ENCODE data around the gene JARID2. TPM values are rescaled to one million over a fixed set of nuclear protein-coding genes. Genes with fewer than 3 reads are reported as not detected.

JARID2 gene
- total RNA-seq, 1 experiment from 2014 or later, result 0.56 TPM

DNA sequence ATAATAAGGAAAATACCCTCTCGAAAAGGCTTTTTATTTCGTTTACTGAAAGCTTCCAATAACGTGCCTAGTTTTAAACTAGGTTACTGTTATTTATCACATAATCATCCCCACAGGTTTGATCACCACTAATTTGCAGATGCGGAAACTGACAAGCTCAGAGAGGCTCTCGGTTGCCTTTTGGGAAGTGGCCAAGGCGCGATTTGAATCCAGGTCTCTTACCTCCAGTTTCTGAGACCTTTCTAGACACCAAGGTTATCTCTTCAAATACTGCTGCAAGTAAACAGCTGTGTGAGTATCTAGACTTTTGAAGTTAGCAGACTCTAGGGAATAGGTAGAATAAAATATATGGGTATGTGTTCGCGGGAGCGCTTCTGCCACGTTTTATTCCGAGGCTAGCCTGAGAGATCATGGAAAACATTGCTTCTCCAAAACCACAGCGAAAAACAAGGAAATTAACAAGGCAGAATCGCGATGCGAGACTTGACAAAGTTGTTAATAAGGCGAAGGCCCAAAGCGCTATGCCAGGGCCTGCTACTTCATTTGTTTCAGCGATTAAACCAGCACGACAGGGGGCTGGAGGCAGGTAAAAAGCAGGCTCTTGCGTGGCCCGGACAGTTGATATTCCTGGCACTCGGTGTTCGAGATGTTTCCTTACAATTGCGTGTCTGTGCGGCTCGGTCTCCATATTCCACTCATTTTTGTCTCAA lies 1.8 kb upstream of the JARID2 start:
- no peaks in the 10 kb centered on the region for H3K36me3 ChIP-seq
- DNase-seq, result no peak

DNA sequence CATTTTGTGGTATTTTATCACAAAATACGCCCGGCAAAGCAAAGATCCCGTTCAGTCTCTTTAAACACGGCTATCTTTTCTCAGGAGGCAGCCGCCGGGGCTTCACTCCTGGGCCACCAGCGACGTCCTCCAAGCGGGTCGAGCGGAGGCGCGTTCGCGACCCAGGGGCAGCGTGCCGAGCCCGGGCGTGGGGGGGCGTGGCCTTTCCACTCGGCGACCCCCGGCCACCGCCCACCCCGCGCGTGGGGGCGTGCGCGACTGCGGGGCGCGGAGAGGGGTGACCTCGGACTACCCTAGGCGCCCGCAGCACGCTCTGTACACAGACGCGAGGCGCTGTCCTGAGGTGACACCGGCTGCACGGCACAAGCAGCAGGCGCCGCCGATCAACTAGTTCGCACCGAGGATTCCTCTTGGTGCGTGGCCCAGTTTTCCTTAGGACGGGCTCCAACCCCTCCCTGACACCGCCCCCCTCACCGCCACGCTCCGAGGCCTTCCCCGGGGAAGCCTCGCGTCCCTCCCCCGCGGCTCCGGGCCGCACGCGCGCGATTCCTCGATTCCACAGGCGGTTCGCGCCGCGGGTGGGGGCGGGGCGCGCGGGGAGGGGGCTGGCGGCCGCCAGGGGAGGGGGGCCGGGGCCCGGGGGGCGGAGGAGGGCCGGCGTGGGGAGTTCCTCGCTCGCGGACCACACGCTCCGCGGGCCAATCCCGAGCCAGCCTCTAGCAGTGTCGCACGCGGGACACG lies 1.1 kb upstream of the JARID2 start:
- H3K9me3 ChIP-seq, result no peaks in the 10 kb centered on the region
- no peaks in the 10 kb centered on the region for H3K27me3 ChIP-seq
- DNase-seq, result peak; percentile 77
- H3K4me3 ChIP-seq, result peak overlapping the region; percentile 95
- no peaks in the 10 kb centered on the region for H3K36me3 ChIP-seq

More for the DNA sequence above, 1.8 kb upstream of the JARID2 start:
- no peaks in the 10 kb centered on the region for H3K27me3 ChIP-seq
- H3K9me3 ChIP-seq, result no peaks in the 10 kb centered on the region
- peak overlapping the region; percentile 95 for H3K4me3 ChIP-seq

DNA sequence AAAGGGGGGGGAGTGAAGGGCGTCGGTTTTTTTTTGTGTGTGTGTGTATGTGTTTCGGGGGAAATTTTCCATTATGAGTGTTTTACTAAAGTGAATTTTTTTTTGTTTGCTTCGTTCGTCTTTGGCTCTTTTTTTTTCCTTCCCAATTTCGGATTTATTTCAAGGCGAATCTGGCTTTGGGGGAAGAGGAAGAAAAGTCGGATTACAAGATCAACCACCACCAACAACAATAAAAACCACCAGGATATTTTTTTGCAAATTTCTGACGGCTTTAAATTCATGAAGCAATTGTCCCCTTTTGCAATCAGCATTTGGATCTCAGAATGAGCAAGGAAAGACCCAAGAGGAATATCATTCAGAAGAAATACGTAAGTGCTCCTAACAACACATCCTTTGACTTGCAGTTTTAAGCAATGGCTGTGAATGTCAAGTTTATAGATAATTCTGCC lies 372 bp downstream of the JARID2 start:
- peak overlapping the region; percentile 95 for H3K4me3 ChIP-seq

DNA sequence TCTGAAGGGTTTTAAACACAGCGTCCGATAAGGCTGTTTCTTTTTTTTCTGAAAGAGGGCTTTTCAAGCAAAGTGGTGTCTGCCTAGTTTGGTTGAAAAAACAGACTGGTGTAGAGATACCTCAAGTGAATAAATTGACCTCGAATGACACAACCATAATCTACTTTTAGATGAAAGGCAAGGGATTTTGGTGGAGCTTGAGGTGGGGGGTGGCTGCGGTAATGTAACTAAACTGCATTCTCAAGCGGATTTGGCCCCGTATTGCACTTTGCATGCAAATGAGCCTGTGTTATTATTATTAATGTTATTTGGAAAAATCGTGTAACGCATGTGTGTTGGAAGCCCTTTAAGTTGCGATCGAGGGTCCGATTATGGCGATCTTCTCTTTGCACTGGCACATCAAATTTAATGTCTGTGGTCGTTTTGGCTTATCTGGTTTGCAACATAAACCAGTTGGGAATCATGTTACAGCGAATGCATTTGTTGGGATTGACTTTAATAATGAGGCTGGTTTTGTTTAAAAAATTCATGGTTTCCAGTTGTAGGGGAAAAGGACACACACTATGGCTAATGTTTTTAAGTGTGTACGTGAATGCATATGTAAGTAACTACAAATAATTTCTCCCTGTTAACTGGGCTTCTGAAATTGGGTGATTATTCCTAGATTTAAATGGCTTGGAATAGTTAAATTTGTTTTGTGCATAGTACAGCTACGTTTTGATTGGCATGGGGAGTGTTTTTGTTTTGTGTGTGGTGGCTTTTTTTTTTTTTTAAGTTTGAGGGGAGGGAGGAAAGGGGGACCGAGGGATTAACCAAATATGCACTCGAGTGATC lies 1.0 kb downstream of the JARID2 start:
- Histone ChIP-seq H3K4me3 (peak overlapping the region; percentile 95), H3K27me3 (no peaks in the 10 kb centered on the region), H3K36me3 (no peaks in the 10 kb centered on the region), H3K9me3 (no peaks in the 10 kb centered on the region)
- DNase-seq, result no peak

More for the DNA sequence above, 372 bp downstream of the JARID2 start:
- no peaks in the 10 kb centered on the region for H3K9me3 ChIP-seq
- no peaks in the 10 kb centered on the region for H3K36me3 ChIP-seq
- H3K27me3 ChIP-seq, result no peaks in the 10 kb centered on the region
- DNase-seq, result no peak

DNA sequence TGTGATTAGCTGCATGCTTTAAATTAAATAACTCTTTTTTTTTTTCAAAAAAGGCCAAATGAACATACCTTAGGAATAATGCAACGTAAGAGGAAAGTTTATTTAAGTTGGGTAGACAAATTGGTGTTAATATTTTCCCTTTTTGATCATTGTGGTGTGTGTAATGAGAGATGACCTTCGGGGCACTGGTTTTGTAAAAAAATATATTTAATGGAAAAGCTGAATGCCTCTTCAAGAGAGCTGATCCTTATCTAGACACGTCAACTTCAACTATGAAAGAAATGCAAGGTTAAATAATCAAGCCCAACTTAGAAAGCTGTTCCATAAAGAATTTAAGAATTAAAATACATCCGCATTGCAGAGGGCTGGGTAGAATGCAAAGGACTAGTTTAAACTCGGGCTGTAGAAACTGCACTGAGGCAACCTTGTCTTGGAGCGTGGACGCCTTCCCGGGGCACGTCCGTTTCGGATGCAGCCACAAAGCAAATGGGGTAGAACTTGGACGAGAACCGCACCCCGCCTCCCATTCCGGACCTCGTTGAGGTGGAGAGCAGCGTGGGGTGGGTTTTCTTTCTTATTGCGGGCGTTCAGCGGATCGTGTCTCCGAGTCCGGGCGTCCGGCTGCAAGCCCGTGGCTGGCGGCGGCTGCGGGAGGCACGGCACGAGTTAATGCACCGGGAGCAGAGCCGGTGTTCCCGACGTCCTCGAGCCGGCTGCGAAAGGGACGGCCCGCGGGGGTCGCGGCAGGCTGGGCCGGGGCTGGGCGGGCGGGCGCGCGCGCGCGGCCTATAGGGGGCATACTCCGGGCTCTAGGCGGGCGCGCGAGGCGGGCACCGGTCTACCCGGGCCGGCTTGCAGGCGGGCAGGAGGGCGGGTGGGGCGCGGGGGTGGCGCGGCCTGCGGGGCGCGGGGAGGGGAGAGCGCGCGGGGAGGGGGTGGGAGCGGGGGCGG lies 1.9 kb downstream of the JARID2 start:
- DNase-seq, result peak; percentile 56
- Histone ChIP-seq H3K4me3 (peak overlapping the region; percentile 95), H3K9me3 (no peaks in the 10 kb centered on the region), H3K27me3 (no peaks in the 10 kb centered on the region), H3K36me3 (no peaks in the 10 kb centered on the region)

DNA sequence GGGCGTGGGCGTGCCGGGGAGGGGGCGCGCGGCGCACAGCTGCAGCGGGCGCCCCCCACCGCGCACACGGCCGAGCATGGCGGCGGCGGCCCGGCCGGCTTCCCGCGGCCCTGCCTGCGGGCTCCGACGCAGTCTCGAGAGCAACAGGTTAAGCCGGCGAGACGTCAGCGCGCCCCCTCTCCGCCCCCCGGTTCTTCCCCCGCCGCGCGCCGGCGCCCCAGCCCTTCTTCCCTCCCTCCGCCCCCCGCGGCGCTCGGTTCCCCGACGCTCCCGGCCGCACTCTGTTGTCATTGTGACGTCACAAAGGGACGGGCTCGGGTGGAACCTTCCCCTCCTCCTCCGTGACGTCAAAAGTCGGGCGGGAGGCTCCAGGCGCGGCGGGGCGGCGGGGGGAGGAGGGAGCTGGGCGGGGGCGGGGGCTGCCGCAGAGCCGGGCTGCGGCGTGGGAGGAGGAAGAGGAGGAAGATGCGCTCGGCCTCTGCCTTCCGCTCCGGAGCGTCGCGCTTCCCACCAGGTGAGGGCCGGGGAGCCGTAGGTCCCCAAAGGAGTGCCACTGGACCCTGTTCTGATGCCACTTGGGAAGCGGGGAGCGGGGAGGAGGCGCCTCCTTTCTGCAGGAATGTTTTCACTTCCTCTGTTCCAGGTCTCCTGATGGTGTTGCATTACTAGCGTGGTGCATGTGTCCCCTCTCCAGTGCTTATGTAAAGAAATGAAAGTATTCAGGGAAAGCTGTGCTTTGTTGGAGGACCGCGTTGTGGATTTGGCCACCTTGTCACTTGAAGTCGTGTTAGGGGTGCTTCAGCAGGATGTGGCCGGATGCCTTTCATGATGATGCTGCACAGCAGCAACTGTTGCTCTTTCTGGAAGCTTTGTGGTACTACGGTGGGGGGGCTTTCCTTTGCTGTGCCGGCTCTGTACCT lies 2.8 kb downstream of the JARID2 start:
- H3K9me3 ChIP-seq, result no peaks in the 10 kb centered on the region

DNA sequence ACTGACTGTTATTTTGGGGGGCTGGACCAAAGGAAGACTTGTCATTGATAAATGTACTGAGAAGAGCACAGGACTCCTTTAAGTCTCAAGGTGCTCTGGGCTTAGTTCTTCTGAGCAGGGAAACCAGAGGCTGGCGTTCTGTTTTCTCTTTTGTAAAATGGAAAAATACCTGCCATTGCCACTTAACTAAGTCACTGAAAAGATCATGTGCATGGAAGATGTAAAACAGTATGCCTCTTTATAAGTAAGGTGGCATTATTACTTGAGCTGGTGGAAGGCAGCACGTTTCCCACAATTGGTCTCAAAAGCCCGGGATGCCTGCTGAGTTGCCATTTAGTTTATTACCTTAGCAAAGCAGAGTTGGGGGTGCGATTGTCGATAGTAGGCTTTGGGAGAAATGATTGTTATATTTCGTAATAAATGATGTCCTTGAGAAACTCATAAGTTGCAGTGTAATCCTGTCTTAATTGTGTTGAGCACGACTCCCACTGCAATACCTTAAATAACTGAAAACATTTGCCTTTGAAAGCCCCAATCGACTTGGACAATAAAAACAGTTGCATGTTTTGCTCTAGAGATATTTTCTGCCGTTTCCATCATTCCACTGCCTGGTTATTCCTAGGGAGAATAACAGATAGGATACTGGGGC lies 3.6 kb downstream of the JARID2 start:
- Histone ChIP-seq H3K36me3 (no peaks in the 10 kb centered on the region), H3K9me3 (no peaks in the 10 kb centered on the region), H3K4me3 (peak overlapping the region; percentile 57), H3K27me3 (no peaks in the 10 kb centered on the region)
- DNase-seq, result no peak

More for the DNA sequence above, 2.8 kb downstream of the JARID2 start:
- Histone ChIP-seq H3K36me3 (no peaks in the 10 kb centered on the region), H3K4me3 (peak overlapping the region; percentile 57), H3K27me3 (no peaks in the 10 kb centered on the region)
- DNase-seq, result peak; percentile 91

DNA sequence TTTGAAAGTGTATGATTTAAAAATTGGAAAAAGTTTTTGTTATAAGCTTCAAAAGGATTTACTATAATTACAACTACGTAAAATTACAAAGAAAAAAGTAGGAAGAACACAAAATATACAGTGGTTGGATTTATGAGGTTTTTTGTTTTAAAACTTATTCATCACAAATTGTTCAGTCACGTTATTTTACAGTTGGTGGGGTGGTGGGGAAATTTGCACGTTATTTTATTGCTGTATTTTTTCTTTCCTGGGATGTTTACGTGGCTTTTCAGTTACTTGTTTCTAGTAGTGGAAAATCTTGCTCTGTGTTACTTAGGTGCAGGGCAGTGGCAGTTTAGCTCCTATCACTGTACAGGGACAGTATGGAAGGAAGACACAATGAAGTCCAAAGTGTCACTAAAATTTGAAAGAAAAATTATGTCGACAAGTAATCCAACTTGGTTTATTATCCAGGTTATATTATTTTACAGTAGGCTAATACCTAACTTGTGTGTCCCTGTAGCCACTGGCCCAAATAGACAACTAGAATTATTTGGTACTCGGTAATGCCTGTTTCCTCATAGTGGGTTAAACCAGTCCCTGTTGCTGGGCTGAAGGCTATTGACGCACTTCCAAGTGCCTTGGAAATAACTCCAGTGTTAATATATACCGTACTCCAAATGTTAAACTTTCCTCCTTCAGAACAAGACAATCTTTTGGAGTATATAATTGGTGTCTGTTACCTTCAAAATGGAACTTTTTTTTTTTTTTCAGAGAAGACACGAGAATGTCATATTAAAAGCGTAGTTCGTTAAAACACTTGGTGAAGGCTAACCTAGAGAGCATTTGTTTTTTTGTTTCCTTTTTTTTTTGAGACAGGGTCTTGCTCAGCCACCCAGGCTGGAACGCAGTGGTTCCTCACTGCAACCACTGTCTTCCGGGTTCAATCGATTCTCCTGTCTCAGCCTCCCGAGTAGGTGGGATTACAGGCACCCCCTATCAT lies 4.6 kb downstream of the JARID2 start:
- no peak overlapping the region for H3K4me3 ChIP-seq
- H3K27me3 ChIP-seq, result no peaks in the 10 kb centered on the region
- DNase-seq, result no peak
- no peaks in the 10 kb centered on the region for H3K36me3 ChIP-seq
- no peaks in the 10 kb centered on the region for H3K9me3 ChIP-seq

DNA sequence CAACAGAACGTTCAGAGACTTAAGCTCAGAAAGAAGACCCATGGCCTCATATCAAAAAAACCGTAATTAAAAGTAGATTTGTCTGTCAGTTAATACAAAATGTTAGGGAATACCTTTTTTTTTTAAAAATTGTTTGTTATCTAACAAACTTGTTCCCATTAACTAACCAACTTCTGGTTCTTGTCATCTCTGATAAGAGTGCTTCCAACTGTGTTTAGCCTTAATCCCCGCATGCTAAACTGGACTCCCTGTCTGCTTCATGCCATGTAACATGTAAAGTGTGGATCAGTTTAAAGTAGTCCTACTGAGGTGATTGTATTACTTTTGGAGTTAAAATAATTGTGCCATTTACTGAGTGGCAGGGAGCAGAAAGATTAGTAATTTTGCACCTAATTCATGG lies 6.3 kb downstream of the JARID2 start:
- Histone ChIP-seq H3K27me3 (no peaks in the 10 kb centered on the region), H3K9me3 (no peaks in the 10 kb centered on the region), H3K36me3 (no peaks in the 10 kb centered on the region), H3K4me3 (no peak overlapping the region)
- DNase-seq, result no peak

DNA sequence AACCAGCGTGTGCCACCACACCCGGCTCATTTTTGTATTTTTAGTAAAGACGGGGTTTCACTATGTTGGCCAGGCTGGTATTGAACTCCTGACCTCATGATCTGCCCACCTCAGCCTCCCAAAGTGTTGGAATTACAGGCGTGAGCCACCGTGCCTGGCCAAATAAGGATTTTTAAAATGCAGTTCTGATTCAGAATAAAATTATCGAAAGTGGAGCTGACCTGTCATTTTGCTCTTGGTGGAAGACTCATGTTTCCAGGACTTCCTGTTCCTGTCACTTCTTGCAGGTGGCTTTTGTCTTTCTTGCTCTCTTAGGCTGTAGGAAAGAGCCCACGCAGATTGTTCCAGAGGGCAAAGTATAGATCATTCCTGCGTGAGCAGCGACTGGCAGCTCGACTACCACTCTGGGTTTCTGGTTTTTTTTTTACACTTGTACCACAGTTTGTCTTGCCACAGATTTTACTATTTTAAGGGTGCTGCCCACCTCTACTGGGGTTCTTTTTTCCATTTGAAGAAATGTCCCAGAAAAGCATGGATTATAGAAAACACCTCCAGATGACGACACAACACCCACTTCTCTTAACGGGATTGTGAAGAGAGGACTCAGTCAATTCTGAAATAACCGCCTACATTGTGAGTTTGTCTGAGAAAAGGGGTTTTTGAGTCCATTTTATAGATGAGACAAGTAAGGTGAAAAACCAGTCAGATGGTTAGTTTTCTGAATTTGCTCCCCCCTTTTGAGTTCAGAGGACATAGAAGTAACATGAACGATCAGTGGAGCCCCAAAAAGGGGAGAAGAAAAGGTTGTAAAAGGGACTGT lies 7.5 kb downstream of the JARID2 start:
- H3K4me3 ChIP-seq, result no peak overlapping the region
- no peaks in the 10 kb centered on the region for H3K27me3 ChIP-seq
- no peaks in the 10 kb centered on the region for H3K9me3 ChIP-seq
- H3K36me3 ChIP-seq, result no peaks in the 10 kb centered on the region
- DNase-seq, result no peak

DNA sequence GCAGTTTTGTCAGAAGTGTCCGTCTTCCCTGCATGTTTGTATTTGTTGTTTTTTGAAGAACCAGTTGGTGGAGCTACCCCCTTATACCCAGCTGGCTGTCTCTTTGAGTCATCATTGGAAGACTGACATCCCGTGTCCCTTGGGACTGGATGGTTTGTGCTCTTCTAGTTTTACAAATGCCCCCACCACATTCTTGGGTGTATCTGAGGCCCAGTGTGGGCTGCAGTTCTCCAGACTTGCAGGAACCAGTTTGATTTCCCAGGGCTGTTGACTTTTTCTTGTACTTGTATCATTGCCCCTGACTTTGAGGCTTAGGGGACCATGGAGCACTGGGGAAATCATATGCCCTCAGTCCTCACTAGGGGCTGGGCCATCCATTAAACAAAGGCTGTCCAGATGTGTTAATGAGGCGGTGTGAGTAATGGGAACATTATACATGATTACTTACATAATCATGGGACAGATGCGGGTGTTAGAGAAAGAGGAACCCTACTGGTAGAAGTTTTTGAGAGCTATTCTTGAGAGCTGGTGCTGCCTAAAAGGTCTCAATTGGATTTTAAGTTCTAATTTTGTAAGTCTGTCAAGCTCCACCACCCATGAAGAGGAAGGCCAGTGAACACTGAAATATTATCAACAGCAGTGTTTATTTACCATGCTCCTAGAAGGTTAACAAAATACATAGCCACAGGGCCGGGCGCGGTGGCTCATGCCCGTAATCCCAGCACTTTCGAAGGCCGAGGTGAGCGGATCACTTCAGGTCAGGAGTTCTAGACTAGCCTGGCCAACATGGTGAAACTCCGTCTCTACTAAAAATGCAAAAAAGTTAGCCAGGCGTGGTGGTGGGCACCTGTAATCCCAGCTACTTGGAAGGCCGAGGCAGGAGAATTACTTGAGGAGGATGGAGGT lies 8.5 kb downstream of the JARID2 start:
- Histone ChIP-seq H3K36me3 (no peaks in the 10 kb centered on the region), H3K4me3 (no peak overlapping the region), H3K9me3 (no peaks in the 10 kb centered on the region), H3K27me3 (no peaks in the 10 kb centered on the region)
- peak; percentile 22 for DNase-seq

DNA sequence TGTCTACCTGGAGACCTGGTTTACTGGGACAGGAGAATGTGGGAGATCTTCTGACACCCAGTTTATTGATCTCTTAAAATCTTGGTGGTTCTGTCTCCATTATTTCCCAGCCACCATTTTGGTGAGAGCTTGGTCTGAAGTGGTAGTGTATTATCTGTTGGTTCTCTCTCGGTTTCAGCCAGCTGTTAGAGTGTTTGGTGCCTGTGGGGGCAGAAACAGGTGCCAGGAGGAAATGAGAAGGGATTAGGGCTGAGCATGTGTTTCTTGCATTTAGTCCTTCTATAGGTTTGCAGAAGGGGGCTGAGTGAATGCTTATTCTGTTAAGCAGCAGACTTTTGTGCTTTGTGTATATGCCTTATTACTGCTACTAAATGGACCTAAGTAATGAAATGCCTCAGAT lies 9.6 kb downstream of the JARID2 start:
- no peak overlapping the region for H3K4me3 ChIP-seq
- no peaks in the 10 kb centered on the region for H3K9me3 ChIP-seq
- no peak for DNase-seq
- H3K27me3 ChIP-seq, result no peaks in the 10 kb centered on the region
- no peaks in the 10 kb centered on the region for H3K36me3 ChIP-seq

Measured in MG63 (cell line).